ENCODE data around the gene SOCS7.

DNA sequence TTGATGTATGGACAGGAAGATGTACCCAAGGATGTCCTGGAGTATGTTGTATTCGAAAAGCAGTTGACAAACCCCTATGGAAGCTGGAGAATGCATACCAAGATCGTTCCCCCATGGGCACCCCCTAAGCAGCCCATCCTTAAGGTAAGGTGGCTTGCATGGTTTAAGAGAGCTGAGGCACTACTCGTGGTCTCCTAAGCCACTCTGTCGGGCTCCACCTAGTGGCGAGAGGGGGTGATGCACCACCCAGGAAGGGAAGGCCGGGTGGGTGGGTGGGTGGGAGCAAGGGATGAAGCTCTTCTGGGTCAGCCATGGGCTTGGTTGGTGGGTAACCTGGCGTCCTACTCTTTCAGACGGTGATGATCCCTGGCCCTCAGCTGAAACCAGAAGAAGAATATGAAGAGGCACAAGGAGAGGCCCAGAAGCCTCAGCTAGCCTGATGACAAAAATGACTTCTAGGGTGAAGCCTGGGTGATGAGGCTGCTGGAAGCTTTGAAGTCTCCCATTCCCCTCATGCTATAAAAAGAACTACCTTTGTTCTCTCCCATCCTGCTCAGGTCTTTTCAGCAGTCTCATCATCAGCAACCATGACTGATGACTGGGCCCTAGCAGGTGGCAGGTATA, 29.4 kb upstream of the SOCS7 start:
- peak; percentile 41 for TF ChIP-seq CTCF (conservative IDR thresholded peaks at IDR 0.05; ENCODE audit: low read depth, low read length)
- no peak for TF ChIP-seq EZH2 (IDR thresholded peaks at IDR 0.05; ENCODE audit: low read length, unreplicated experiment)
- no peak for TF ChIP-seq EZH2phosphoT487 (IDR thresholded peaks at IDR 0.05; ENCODE audit: borderline replicate concordance, low read length)

All from PC-3 (cell line).